T-cell (primary cell): ENCODE results near the gene LIPT2. TPM values are rescaled to one million over a fixed set of nuclear protein-coding genes. Genes with fewer than 3 reads are reported as not detected.
"Not testable (repeated sequence)": the region's sequence is repeated elsewhere in the genome, so short reads cannot be mapped to it uniquely, and the experiment has no call there.

ENCODE experiments used
- ATAC-seq, 4 experiments: fragments of 200-7000 bp in 3 of 4; fragments of 150-1000 bp in 1 of 4; cut with Tn5 transposase; replicated peaks in 1 of 4; 1 replicate in 3 of 4; 2 replicates in 1 of 4; pipeline ENCODE4 v1.10.0; 2021; ENCODE audit warnings: moderate library complexity in 3 of 4, mild to moderate bottlenecking in 2 of 4, moderate number of reproducible peaks in 1 of 4
- CTCF ChIA-PET, 2 donors: fragments of 300-600 bp; sonication (Branson Sonifier 250); formaldehyde crosslinking; loops; one replicate each; lab custom pipeline; 2022; ENCODE audit warnings: antibody characterized with exemption in 2 of 2; lab: Charles Lee
- POLR2A ChIA-PET, 2 donors: fragments of 300-600 bp; sonication (Branson Sonifier 250); formaldehyde crosslinking; loops; one replicate each; lab custom pipeline; 2022; ENCODE audit warnings: antibody characterized with exemption in 2 of 2; lab: Charles Lee
- DNase-seq, 35 experiments: peaks; one replicate each; pipeline versions ENCODE4 v3.0.0 to v3.0.0-alpha.2; 2013 to 2023
- H3K27ac ChIP-seq: one replicate; pipeline ENCODE4 v1.5.1; 2013; ENCODE audit warnings: low read length
- H3K27me3 ChIP-seq, 2 experiments: replicated peaks in 1 of 2; 1 replicate in 1 of 2; 2 replicates in 1 of 2; pipeline versions ENCODE4 v1.6.1 to v1.7.0; 2013; ENCODE audit warnings: low read length in 1 of 2, mixed read lengths in 1 of 2; ENCODE audit not compliant: control insufficient read depth in 2 of 2, insufficient read depth in 2 of 2; ENCODE audit errors: extremely low read depth in 1 of 2
- H3K36me3 ChIP-seq, 2 donors: 1 replicate in 1 of 2; 2 replicates in 1 of 2; pipeline versions ENCODE4 v1.6.1 to v1.7.0; 2013; ENCODE audit warnings: low read length in 1 of 2; ENCODE audit not compliant: control insufficient read depth in 2 of 2, insufficient read depth in 1 of 2; ENCODE audit errors: extremely low read depth in 1 of 2
- H3K4me1 ChIP-seq, 2 experiments: 1 replicate in 1 of 2; 2 replicates in 1 of 2; pipeline versions ENCODE4 v1.6.1 to v1.7.0; 2013; ENCODE audit warnings: low read length in 2 of 2, mixed read lengths in 1 of 2; ENCODE audit not compliant: insufficient read depth in 2 of 2, control insufficient read depth in 1 of 2; ENCODE audit errors: extremely low read depth in 1 of 2
- H3K4me3 ChIP-seq, 2 donors: 1 replicate in 1 of 2; 2 replicates in 1 of 2; pipeline versions ENCODE4 v1.5.1 to v1.7.0; 2013; ENCODE audit warnings: mild to moderate bottlenecking in 2 of 2, low read length in 1 of 2, moderate library complexity in 1 of 2; ENCODE audit not compliant: control insufficient read depth in 1 of 2; ENCODE audit errors: extremely low read depth in 1 of 2
- H3K9me3 ChIP-seq: 2 replicates; pipeline ENCODE4 v1.7.0; 2013
- H3K27ac Mint-ChIP-seq, 2 donors: one replicate each; pipeline ENCODE4 v1.8.0; 2020 to 2021; ENCODE audit warnings: mild to moderate bottlenecking in 2 of 2, mixed read lengths in 2 of 2
- H3K27me3 Mint-ChIP-seq, 2 donors: one replicate each; pipeline ENCODE4 v1.8.0; 2021 to 2022; ENCODE audit warnings: mixed read lengths in 2 of 2
- H3K36me3 Mint-ChIP-seq: one replicate; pipeline ENCODE4 v1.8.0; 2021; ENCODE audit warnings: mixed read lengths
- H3K4me1 Mint-ChIP-seq, 3 donors: one replicate each; pipeline ENCODE4 v1.8.0; 2020 to 2022; ENCODE audit warnings: mixed read lengths in 3 of 3, mild to moderate bottlenecking in 1 of 3
- H3K4me3 Mint-ChIP-seq, 3 donors: one replicate each; pipeline ENCODE4 v1.8.0; 2020 to 2022; ENCODE audit warnings: mild to moderate bottlenecking in 3 of 3, mixed read lengths in 3 of 3, moderate library complexity in 3 of 3
- H3K9me3 Mint-ChIP-seq, 3 donors: one replicate each; pipeline ENCODE4 v1.8.0; 2020 to 2022; ENCODE audit warnings: mixed read lengths in 3 of 3
- WGBS: methylation state at CpG from one replicate; pipeline ENCODE4 v1.1.5; 2013; ENCODE audit warnings: missing lambda C conversion rate; ENCODE audit not compliant: insufficient coverage; 5-methylcytosine and 5-hydroxymethylcytosine counted together
- total RNA-seq, 35 experiments: library from RNA in 6 of 35; stranded (reverse) in 6 of 35; fragments of 120-200 nt in 1 of 35; gene quantifications; one replicate each; pipeline versions ENCODE4 v1.2.1 to v1.2.4 and lab custom pipeline; 2013 to 2026

Gene LIPT2
- total RNA-seq, 5 donors from 2014 or later (not counting 1 experiment from before 2014, with no cell fraction given), result 8.9 to 16.1 (median 11.5) TPM

- Histone ChIP-seq H3K36me3 (no peaks in the 10 kb centered on the region), H3K27ac (no peak overlapping the region), H3K4me3 (no peak overlapping the region), H3K27me3 (peaks cover 0 to 12% of the 10 kb centered on the region in 2 experiments), H3K9me3 (no peaks in the 10 kb centered on the region), H3K4me1 (no peaks in the 10 kb centered on the region)
- Mint-ChIP-seq H3K9me3 (peaks cover 6 to 10% (median 6%) of the 10 kb centered on the region in 3 donors), H3K27me3 (peaks cover 10 to 14% of the 10 kb centered on the region in 2 donors), H3K27ac (no peak overlapping the region), H3K4me1 (no peaks in the 10 kb centered on the region), H3K36me3 (no peaks in the 10 kb centered on the region), H3K4me3 (no peak overlapping the region)
- WGBS, result 40% methylated on average over 1 of the region's 2 CpGs
- CTCF ChIA-PET, result no interaction called here
- POLR2A ChIA-PET, result no interaction called here
- DNase-seq (no peak), ATAC-seq (no peak)
Measured at GRCh38 chr11:74521666-74522252, 28.2 kb upstream of the LIPT2 start.

GRCh38 chr11:74520927-74521665, 27.6 kb upstream of the LIPT2 start:
- H3K36me3 Mint-ChIP-seq, result no peaks in the 10 kb centered on the region
- no peak overlapping the region for H3K4me3 ChIP-seq
- ATAC-seq (no peak), DNase-seq (no peak)
- CTCF ChIA-PET, result interaction anchor here in 1 of 2 donors (0.5 kb wide), 1 partner anchor 69 kb away, joined by 4 read pairs; no protein-coding TSS in a partner anchor
- H3K4me1 ChIP-seq, result no peaks in the 10 kb centered on the region
- H3K27ac Mint-ChIP-seq, result no peak overlapping the region
- no peaks in the 10 kb centered on the region for H3K36me3 ChIP-seq
- H3K9me3 Mint-ChIP-seq, result peaks cover 6 to 12% (median 6%) of the 10 kb centered on the region in 3 donors
- H3K4me3 Mint-ChIP-seq, result no peak overlapping the region
- POLR2A ChIA-PET, result no interaction called here
- peaks cover 10 to 14% of the 10 kb centered on the region in 2 donors for H3K27me3 Mint-ChIP-seq
- no peaks in the 10 kb centered on the region for H3K9me3 ChIP-seq
- WGBS, result 80% methylated on average over 8 of the region's 12 CpGs
- H3K27ac ChIP-seq, result no peak overlapping the region
- peaks cover 0 to 12% of the 10 kb centered on the region in 2 experiments for H3K27me3 ChIP-seq
- H3K4me1 Mint-ChIP-seq, result no peaks in the 10 kb centered on the region

- Histone ChIP-seq H3K36me3 (no peaks in the 10 kb centered on the region), H3K27me3 (peaks cover 0 to 12% of the 10 kb centered on the region in 2 experiments), H3K27ac (no peak overlapping the region), H3K4me3 (no peak overlapping the region), H3K4me1 (no peaks in the 10 kb centered on the region), H3K9me3 (no peaks in the 10 kb centered on the region)
- Mint-ChIP-seq H3K27me3 (peaks cover 10 to 14% of the 10 kb centered on the region in 2 donors), H3K4me1 (no peaks in the 10 kb centered on the region), H3K27ac (no peak overlapping the region), H3K4me3 (no peak overlapping the region), H3K36me3 (no peaks in the 10 kb centered on the region), H3K9me3 (peaks cover 6 to 12% (median 6%) of the 10 kb centered on the region in 3 donors)
- DNase-seq, result no peak
- WGBS, result no CpG with 5 or more reads among the region's 1 CpG
- POLR2A ChIA-PET, result no interaction called here
- CTCF ChIA-PET, result no interaction called here
- no peak for ATAC-seq
Measured at GRCh38 chr11:74520316-74520715, 26.8 kb upstream of the LIPT2 start.

- H3K9me3 ChIP-seq, result no peaks in the 10 kb centered on the region
- H3K4me1 Mint-ChIP-seq, result no peaks in the 10 kb centered on the region
- no peak for ATAC-seq
- H3K27ac ChIP-seq, result no peak overlapping the region
- H3K36me3 ChIP-seq, result no peaks in the 10 kb centered on the region
- 82% methylated on average over 2 of the region's 3 CpGs for WGBS
- H3K4me1 ChIP-seq, result no peaks in the 10 kb centered on the region
- no peaks in the 10 kb centered on the region for H3K36me3 Mint-ChIP-seq
- H3K27me3 Mint-ChIP-seq, result peaks cover 10 to 14% of the 10 kb centered on the region in 2 donors
- H3K4me3 Mint-ChIP-seq, result no peak overlapping the region
- H3K9me3 Mint-ChIP-seq, result peaks cover 6 to 14% (median 6%) of the 10 kb centered on the region in 3 donors
- H3K4me3 ChIP-seq, result no peak overlapping the region
- POLR2A ChIA-PET, result no interaction called here
- peaks cover 0 to 12% of the 10 kb centered on the region in 2 experiments for H3K27me3 ChIP-seq
- CTCF ChIA-PET, result no interaction called here
- no peak for DNase-seq
- H3K27ac Mint-ChIP-seq, result no peak overlapping the region
Measured at GRCh38 chr11:74519710-74520109, 26.2 kb upstream of the LIPT2 start.

- H3K4me1 ChIP-seq, POLR2A ChIA-PET, H3K4me1 Mint-ChIP-seq, CTCF ChIA-PET, H3K27ac ChIP-seq, H3K36me3 Mint-ChIP-seq, H3K4me3 ChIP-seq, H3K4me3 Mint-ChIP-seq, ATAC-seq, H3K27ac Mint-ChIP-seq, DNase-seq, H3K9me3 ChIP-seq, H3K36me3 ChIP-seq: not testable (repeated sequence)
- peaks cover 0 to 12% of the 10 kb centered on the region in 2 experiments for H3K27me3 ChIP-seq
- H3K9me3 Mint-ChIP-seq, result peaks cover 6 to 18% (median 12%) of the 10 kb centered on the region in 3 donors
- WGBS, result no CpG with 5 or more reads among the region's 6 CpGs
- peaks cover 14 to 15% of the 10 kb centered on the region in 2 donors for H3K27me3 Mint-ChIP-seq
Measured at GRCh38 chr11:74517592-74517991, 24.1 kb upstream of the LIPT2 start.

- Mint-ChIP-seq H3K27me3 (peaks cover 7 to 24% of the 10 kb centered on the region in 2 donors), H3K27ac (no peak overlapping the region), H3K4me1 (no peaks in the 10 kb centered on the region), H3K9me3 (peaks cover 0 to 6% (median 6%) of the 10 kb centered on the region in 3 donors), H3K36me3 (no peaks in the 10 kb centered on the region), H3K4me3 (no peak overlapping the region)
- Histone ChIP-seq H3K27ac (no peak overlapping the region), H3K4me3 (no peak overlapping the region), H3K4me1 (no peaks in the 10 kb centered on the region), H3K36me3 (no peaks in the 10 kb centered on the region), H3K27me3 (peaks cover 0 to 10% of the 10 kb centered on the region in 2 experiments), H3K9me3 (no peaks in the 10 kb centered on the region)
- ChIA-PET CTCF (no interaction called here), POLR2A (no interaction called here)
- no peak for DNase-seq
- no peak for ATAC-seq
- 37% methylated on average over 2 of the region's 2 CpGs for WGBS
Measured at GRCh38 chr11:74507582-74507981, 14.1 kb upstream of the LIPT2 start.
